ENCODE measurements around the gene VEZF1. TPM values are rescaled to one million over a fixed set of nuclear protein-coding genes. Genes with fewer than 3 reads are reported as not detected.

The VEZF1 gene
- total and polyA plus RNA-seq, 2 of the 8 experiments (the other 6 are each of a cell fraction or from before 2014, with no cell fraction given): 28.9 to 61.9 TPM

GRCh38 chr17:57962279-57963148, 25.5 kb downstream of the VEZF1 start:
- H3K36me3 ChIP-seq (ENCODE audit: control insufficient read depth in 2 of 4, insufficient read depth in 4 of 4, low read length in 3 of 4): no peaks in the 10 kb centered on the region
- peaks cover 0 to 4% (median 0%) of the 10 kb centered on the region in 4 experiments; a peak in 2 of 7 replicates for H3K4me1 ChIP-seq (replicated peaks in 1 of 4; ENCODE audit: control insufficient read depth in 3 of 4, insufficient read depth in 4 of 4, low read length in 3 of 4)
- no peak overlapping the region for H3K18ac ChIP-seq (ENCODE audit: extremely low read depth, low read length)
- no peaks in the 10 kb centered on the region for H3K23me2 ChIP-seq (ENCODE audit: low read depth, low read length)
- H3K14ac ChIP-seq (ENCODE audit: insufficient read length): no peak overlapping the region
- H2BK12ac ChIP-seq (ENCODE audit: low read depth, low read length): no peak overlapping the region
- H2AFZ ChIP-seq (ENCODE audit: low read length): no peak overlapping the region
- H3K9me3 ChIP-seq (ENCODE audit: insufficient read depth in 2 of 2, low read depth in 1 of 2, low read length in 1 of 2): no peaks in the 10 kb centered on the region
- no peak overlapping the region for H4K8ac ChIP-seq (ENCODE audit: extremely low read depth, insufficient read depth, low read length)
- H3K23ac ChIP-seq (ENCODE audit: insufficient read length): no peak overlapping the region
- no peak overlapping the region for H3K4me2 ChIP-seq (ENCODE audit: insufficient read depth in 1 of 2, low read depth in 2 of 2, low read length in 2 of 2)
- 0 out of 2 replicates have a peak overlapping the region, but pooled peaks have one; percentile 89 for H2BK15ac ChIP-seq (ENCODE audit: low read length)
- H3K4me3 ChIP-seq (ENCODE audit: extremely low read depth in 1 of 4, insufficient read depth in 2 of 4, low read depth in 3 of 4, low read length in 4 of 4): no peak overlapping the region
- no peaks in the 10 kb centered on the region for H3K79me1 ChIP-seq (ENCODE audit: low read depth, low read length)
- no peak overlapping the region for H2BK120ac ChIP-seq (replicated peaks; ENCODE audit: low read depth, low read length)
- no peak overlapping the region for H2BK5ac ChIP-seq (ENCODE audit: low read depth, low read length)
- H4K91ac ChIP-seq (replicated peaks; ENCODE audit: insufficient read length, low read length): no peak overlapping the region
- ChIA-PET POLR2A (ENCODE audit: partially characterized antibody) (interaction anchor here (0.9 to 2.7 kb wide), 4 partner anchors 10 to 104 kb away, joined by 3 to 6 read pairs (median 3); no protein-coding TSS in a partner anchor), CTCF (ENCODE audit: partially characterized antibody) (interaction anchor here (0.6 to 11.1 kb wide), 8 partner anchors 10 to 210 kb away, joined by 3 to 96 read pairs (median 3); no protein-coding TSS in a partner anchor)
- TF ChIP-seq MAFK (IDR thresholded peaks at IDR 0.05; ENCODE audit: low read depth, low read length) (no peak), PHF8 (conservative IDR thresholded peaks at IDR 0.05; ENCODE audit: low read depth, low read length) (no peak), KDM4A (IDR thresholded peaks at IDR 0.05; ENCODE audit: low read depth, low read length, severe bottlenecking) (no peak), FOSL1 (IDR thresholded peaks at IDR 0.05; ENCODE audit: insufficient read depth, low read depth, low read length) (no peak), NANOG (IDR thresholded peaks at IDR 0.05; ENCODE audit: insufficient read depth, low read depth, low read length, poor library complexity, severe bottlenecking) (no peak), SIX5 (IDR thresholded peaks at IDR 0.05; ENCODE audit: low read depth, low read length) (no peak), SIN3A (conservative IDR thresholded peaks at IDR 0.05 in 1 of 2, IDR thresholded peaks at IDR 0.05 in 1 of 2; ENCODE audit: low read depth in 1 of 2, low read length in 2 of 2) (no peak), TAF7 (optimal IDR thresholded peaks at IDR 0.05; ENCODE audit: borderline replicate concordance, low read depth, low read length) (no peak), ZNF274 (IDR thresholded peaks at IDR 0.05; ENCODE audit: borderline replicate concordance, extremely low read depth, low read length) (no peak)
- H4K5ac ChIP-seq (ENCODE audit: insufficient read length, low read depth, low read length): no peak overlapping the region
- no peak overlapping the region for H3K56ac ChIP-seq (replicated peaks; ENCODE audit: insufficient read length, low read depth, low read length)
- no peak overlapping the region for H2BK20ac ChIP-seq (ENCODE audit: low read length)
- 91% methylated on average over 8 of the region's 8 CpGs; no CpG with 5 or more reads in 1 of the 2 experiments for WGBS, 2 experiments (ENCODE audit: extremely low coverage in 1 of 2, insufficient coverage in 1 of 2, insufficient read length in 1 of 2, insufficient replicate concordance in 2 of 2, low coverage in 1 of 2, low lambda C conversion rate in 2 of 2, missing lambda C conversion rate in 1 of 2)
- no peaks in the 10 kb centered on the region for H3K79me2 ChIP-seq (ENCODE audit: control insufficient read depth in 1 of 2, insufficient read depth in 2 of 2, low read length in 2 of 2)
- peaks cover 0 to 2% (median 0%) of the 10 kb centered on the region in 4 experiments; a peak in 3 of 7 replicates for H3K27me3 ChIP-seq (replicated peaks in 1 of 4; ENCODE audit: control insufficient read depth in 3 of 4, extremely low read depth in 1 of 4, insufficient read depth in 3 of 4, low read length in 3 of 4)
- H4K20me1 ChIP-seq (replicated peaks in 1 of 2; ENCODE audit: control insufficient read depth in 1 of 2, insufficient read depth in 2 of 2, low read length in 2 of 2): no peaks in the 10 kb centered on the region
- FAIRE-seq (no peak), DNase-seq (ENCODE audit: low read depth in 1 of 2, low spot score in 2 of 2) (peak in 1 of 2 experiments; percentile 32)
- H2AK5ac ChIP-seq (ENCODE audit: low read depth, low read length): no peak overlapping the region
- H3K4ac ChIP-seq (replicated peaks; ENCODE audit: insufficient read length, low read depth, low read length): no peak overlapping the region
- no peak overlapping the region for H3K9ac ChIP-seq (replicated peaks in 1 of 4; ENCODE audit: extremely low read depth in 1 of 4, low read depth in 3 of 4, low read length in 3 of 4)
- H3K27ac ChIP-seq (ENCODE audit: low read depth, low read length): no peak overlapping the region

Measured in H1 (cell line).